Mesenchymal stem cell (in vitro differentiated cells and primary cell): Measurements from ENCODE around the gene CFAP74.
A peak's percentile ranks its signal among the peaks of the same experiment; 100 is the strongest.

Experiments
- DNase-seq: peaks from one replicate; pipeline ENCODE4 v3.0.0-alpha.2; 2013
- H2AFZ ChIP-seq: one replicate; pipeline ENCODE4 v1.6.1; 2013; ENCODE audit warnings: low read depth, mild to moderate bottlenecking, control low read depth, inconsistent platforms, low read length, moderate library complexity
- H2AK5ac ChIP-seq: 2 replicates; pipeline ENCODE4 v1.6.1; 2013; ENCODE audit warnings: low read length, moderate library complexity, mild to moderate bottlenecking, inconsistent platforms; ENCODE audit not compliant: severe bottlenecking
- H2BK120ac ChIP-seq: one replicate; pipeline ENCODE4 v1.6.1; 2013; ENCODE audit warnings: low read depth, mild to moderate bottlenecking, inconsistent platforms, low read length, moderate library complexity
- H2BK12ac ChIP-seq, 2 experiments: one replicate each; pipeline ENCODE4 v1.6.1; 2013; ENCODE audit warnings: inconsistent platforms in 2 of 2, low read length in 2 of 2, mild to moderate bottlenecking in 2 of 2, moderate library complexity in 2 of 2, control low read depth in 1 of 2
- H2BK15ac ChIP-seq: one replicate; pipeline ENCODE4 v1.6.1; 2013; ENCODE audit warnings: mild to moderate bottlenecking, low read depth, inconsistent platforms; ENCODE audit not compliant: poor library complexity, severe bottlenecking
- H2BK5ac ChIP-seq: 2 replicates; pipeline ENCODE4 v1.6.1; 2013; ENCODE audit warnings: low read depth, mild to moderate bottlenecking, low read length, control low read depth, inconsistent platforms; ENCODE audit not compliant: poor library complexity, severe bottlenecking
- H3K14ac ChIP-seq, 2 experiments: one replicate each; pipeline ENCODE4 v1.6.1; 2013; ENCODE audit warnings: inconsistent platforms in 2 of 2, low read length in 2 of 2, control low read depth in 1 of 2, mild to moderate bottlenecking in 1 of 2, moderate library complexity in 1 of 2
- H3K18ac ChIP-seq, 2 experiments: one replicate each; pipeline ENCODE4 v1.6.1; 2013; ENCODE audit warnings: inconsistent platforms in 2 of 2, low read length in 2 of 2, control low read depth in 1 of 2, low read depth in 1 of 2, mild to moderate bottlenecking in 1 of 2
- H3K23ac ChIP-seq, 2 experiments: one replicate each; pipeline ENCODE4 v1.6.1; 2013; ENCODE audit warnings: inconsistent platforms in 2 of 2, low read length in 2 of 2, mild to moderate bottlenecking in 2 of 2, moderate library complexity in 2 of 2, control low read depth in 1 of 2
- H3K27ac ChIP-seq: 2 replicates; pipeline ENCODE4 v1.5.1; 2013; ENCODE audit warnings: mild to moderate bottlenecking, moderate library complexity, low read length, control low read depth, inconsistent platforms; ENCODE audit not compliant: poor library complexity, severe bottlenecking
- H3K27me3 ChIP-seq, 2 experiments: 2 replicates each; pipeline versions ENCODE4 v1.6.1 to v1.7.0; 2013; ENCODE audit warnings: low read length in 2 of 2, mild to moderate bottlenecking in 2 of 2, moderate library complexity in 2 of 2, control low read depth in 1 of 2, inconsistent platforms in 1 of 2; ENCODE audit not compliant: control insufficient read depth in 1 of 2, insufficient read depth in 1 of 2
- H3K36me3 ChIP-seq, 2 experiments: 2 replicates each; pipeline versions ENCODE4 v1.6.1 to v1.7.0; 2013; ENCODE audit warnings: low read length in 2 of 2, control low read depth in 1 of 2, inconsistent platforms in 1 of 2, low read depth in 1 of 2, mild to moderate bottlenecking in 1 of 2; ENCODE audit not compliant: insufficient read depth in 2 of 2, control insufficient read depth in 1 of 2
- H3K4ac ChIP-seq, 2 experiments: one replicate each; pipeline ENCODE4 v1.6.1; 2013; ENCODE audit warnings: inconsistent platforms in 2 of 2, low read length in 2 of 2, mild to moderate bottlenecking in 2 of 2, moderate library complexity in 2 of 2, control low read depth in 1 of 2, low read depth in 1 of 2
- H3K4me1 ChIP-seq: 2 replicates; pipeline ENCODE4 v1.6.1; 2013; ENCODE audit warnings: low read depth, low read length, control low read depth; ENCODE audit not compliant: control insufficient read depth, insufficient read depth
- H3K4me2 ChIP-seq: 2 replicates; pipeline ENCODE4 v1.6.1; 2013; ENCODE audit warnings: low read length, mild to moderate bottlenecking, inconsistent platforms; ENCODE audit not compliant: poor library complexity, severe bottlenecking
- H3K4me3 ChIP-seq, 2 experiments: 2 replicates each; pipeline versions ENCODE4 v1.5.1 to v1.7.0; 2013; ENCODE audit warnings: low read length in 2 of 2, mild to moderate bottlenecking in 2 of 2, control low read depth in 1 of 2, low read depth in 1 of 2; ENCODE audit not compliant: insufficient read depth in 1 of 2
- H3K79me1 ChIP-seq: replicated peaks from 2 replicates; pipeline ENCODE4 v1.6.1; 2013; ENCODE audit warnings: mild to moderate bottlenecking, control low read depth, low read length, inconsistent platforms; ENCODE audit not compliant: poor library complexity, severe bottlenecking
- H3K9ac ChIP-seq: 2 replicates; pipeline ENCODE4 v1.7.0; 2013; ENCODE audit warnings: mild to moderate bottlenecking, low read length, moderate library complexity
- H3K9me3 ChIP-seq: 2 replicates; pipeline ENCODE4 v1.7.0; 2013; ENCODE audit warnings: mild to moderate bottlenecking, low read length; ENCODE audit not compliant: control insufficient read depth
- H4K8ac ChIP-seq: one replicate; pipeline ENCODE4 v1.6.1; 2013; ENCODE audit warnings: inconsistent platforms, mild to moderate bottlenecking, low read length, moderate library complexity
- H4K91ac ChIP-seq: one replicate; pipeline ENCODE4 v1.6.1; 2013; ENCODE audit warnings: mild to moderate bottlenecking, low read length, inconsistent platforms
- WGBS: methylation state at CpG from one replicate; pipeline ENCODE4 v1.1.7; 2013; ENCODE audit warnings: mixed read lengths; 5-methylcytosine and 5-hydroxymethylcytosine counted together

CFAP74 gene

DNA sequence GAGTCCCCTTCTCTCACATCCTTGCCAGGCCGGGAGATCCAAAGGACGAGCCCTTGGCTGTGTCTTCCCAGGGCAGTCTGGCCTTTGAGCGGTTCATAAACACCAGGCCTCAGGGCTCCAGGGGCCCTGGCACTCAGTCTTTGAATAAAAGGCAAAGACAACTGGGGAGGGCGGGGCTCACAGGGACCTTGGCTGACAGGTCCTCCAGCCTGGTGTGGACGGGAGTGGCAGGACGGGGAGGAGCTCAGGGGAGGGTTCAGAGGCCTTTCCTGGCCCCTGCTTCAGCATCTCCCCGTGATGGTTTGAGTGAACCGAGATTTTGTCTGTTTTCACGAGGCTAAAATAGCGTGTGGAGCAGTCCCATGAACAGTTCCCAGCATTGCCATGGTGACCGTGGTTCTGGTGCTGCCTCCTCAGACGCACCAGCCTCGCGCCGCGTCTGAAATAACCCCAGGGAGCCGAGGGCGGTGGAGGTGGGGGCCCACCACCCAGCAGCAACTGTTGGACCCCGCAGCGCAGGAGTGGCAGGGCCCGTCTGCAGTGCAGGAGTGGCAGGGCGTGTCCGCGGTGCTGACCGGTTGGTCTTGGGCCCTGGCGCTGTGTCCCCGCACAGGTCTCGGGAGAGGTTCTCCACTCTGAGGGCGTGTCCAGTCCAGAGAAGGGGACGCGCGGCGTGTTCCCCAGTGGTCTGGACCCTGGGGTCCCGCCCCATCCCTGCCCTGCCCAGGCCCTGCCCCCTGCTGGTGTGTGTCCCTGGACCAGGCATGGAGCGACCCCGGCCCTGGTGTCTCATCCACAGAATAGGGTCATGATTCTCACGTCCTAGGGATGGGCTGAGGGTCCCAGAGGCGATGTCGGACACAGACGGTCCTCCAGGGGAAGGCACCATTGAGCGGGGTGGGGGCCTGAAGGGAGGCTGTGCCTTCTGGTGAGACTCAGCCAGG is 39.5 kb upstream of the CFAP74 start:
- no peak overlapping the region for H3K4me2 ChIP-seq
- H3K18ac ChIP-seq: no peak overlapping the region
- no peak overlapping the region for H4K8ac ChIP-seq
- H2BK5ac ChIP-seq: no peak overlapping the region
- peaks cover 33 to 61% of the 10 kb centered on the region in 2 experiments for H3K27me3 ChIP-seq
- 86% methylated on average over 41 of the region's 41 CpGs for WGBS
- H3K4me1 ChIP-seq: peaks cover 10% of the 10 kb centered on the region
- H2AFZ ChIP-seq: no peak overlapping the region
- H3K23ac ChIP-seq: no peak overlapping the region
- peaks cover 5% of the 10 kb centered on the region for H3K9me3 ChIP-seq
- no peak overlapping the region for H2BK120ac ChIP-seq
- no peak overlapping the region for H3K14ac ChIP-seq
- H3K36me3 ChIP-seq: no peaks in the 10 kb centered on the region
- H3K27ac ChIP-seq: no peak overlapping the region
- H3K4me3 ChIP-seq: no peak overlapping the region
- no peak overlapping the region for H2BK15ac ChIP-seq
- no peak for DNase-seq
- H3K9ac ChIP-seq: no peak overlapping the region
- H3K4ac ChIP-seq: no peak overlapping the region
- H2AK5ac ChIP-seq: no peak overlapping the region
- H3K79me1 ChIP-seq: no peaks in the 10 kb centered on the region
- no peak overlapping the region for H2BK12ac ChIP-seq
- H4K91ac ChIP-seq: no peak overlapping the region

DNA sequence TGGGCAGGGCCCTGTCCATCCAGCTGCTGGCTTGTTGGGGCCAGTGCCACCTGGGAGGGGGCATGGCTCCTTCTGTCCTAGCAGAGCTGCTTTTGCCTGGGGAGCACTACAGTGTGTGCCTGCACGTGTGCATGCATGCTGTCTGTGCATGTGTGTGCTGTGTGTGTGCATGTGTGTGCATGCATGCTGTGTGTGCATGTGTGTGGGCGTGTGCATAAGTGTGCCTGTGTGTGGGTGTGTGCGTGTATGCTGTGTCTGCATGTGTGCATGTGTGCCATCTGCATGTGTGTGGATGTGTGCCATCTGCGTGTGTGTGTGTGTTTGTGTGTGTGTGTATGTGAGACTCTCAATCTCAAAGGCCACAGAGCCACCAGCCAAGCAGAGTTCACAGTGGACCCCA is 38.3 kb upstream of the CFAP74 start:
- Histone ChIP-seq H3K23ac (no peak overlapping the region), H2BK120ac (no peak overlapping the region), H2BK5ac (no peak overlapping the region), H3K18ac (no peak overlapping the region), H2AFZ (no peak overlapping the region), H3K4ac (no peak overlapping the region), H4K8ac (no peak overlapping the region), H3K9me3 (peaks cover 6% of the 10 kb centered on the region), H2BK12ac (peak overlapping the region in 1 of 2 experiments; percentile 17), H2AK5ac (no peak overlapping the region), H3K36me3 (no peaks in the 10 kb centered on the region), H2BK15ac (no peak overlapping the region), H3K4me1 (peaks cover 10% of the 10 kb centered on the region), H3K9ac (no peak overlapping the region), H3K27me3 (peaks cover 45 to 62% of the 10 kb centered on the region in 2 experiments), H3K4me3 (peak overlapping the region in 1 of 2 experiments; percentile 20), H3K27ac (no peak overlapping the region), H3K79me1 (no peaks in the 10 kb centered on the region), H3K4me2 (no peak overlapping the region), H3K14ac (peak overlapping the region in 1 of 2 experiments; percentile 93), H4K91ac (no peak overlapping the region)
- no peak for DNase-seq
- 88% methylated on average over 4 of the region's 4 CpGs for WGBS

DNA sequence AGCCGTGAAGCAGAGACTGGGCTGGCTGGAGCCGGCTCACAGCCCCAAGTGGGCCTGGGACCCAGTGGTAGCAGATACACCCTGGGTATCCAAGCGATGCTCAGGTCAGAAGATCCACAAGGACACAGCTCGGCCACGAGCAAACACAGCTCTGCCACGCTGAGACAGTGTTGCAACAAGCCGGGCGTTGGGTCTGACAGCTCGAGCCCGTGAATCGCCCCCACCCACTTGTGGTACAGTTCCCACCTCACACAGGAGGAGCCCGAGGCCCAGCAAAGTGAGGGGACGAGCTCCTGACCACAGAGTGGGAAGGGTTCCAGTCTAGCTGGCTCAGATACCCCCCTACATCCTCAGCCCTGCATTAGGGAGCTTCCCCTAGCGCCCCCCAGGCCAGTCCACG is 37.7 kb upstream of the CFAP74 start:
- no peak overlapping the region for H4K91ac ChIP-seq
- H3K4ac ChIP-seq: no peak overlapping the region
- no peaks in the 10 kb centered on the region for H3K79me1 ChIP-seq
- no peak for DNase-seq
- H3K9ac ChIP-seq: no peak overlapping the region
- no peak overlapping the region for H2BK5ac ChIP-seq
- H3K36me3 ChIP-seq: no peaks in the 10 kb centered on the region
- H2BK120ac ChIP-seq: no peak overlapping the region
- peaks cover 6% of the 10 kb centered on the region for H3K9me3 ChIP-seq
- H3K18ac ChIP-seq: no peak overlapping the region
- H3K27me3 ChIP-seq: peaks cover 46 to 61% of the 10 kb centered on the region in 2 experiments
- no peak overlapping the region for H3K27ac ChIP-seq
- H3K4me2 ChIP-seq: no peak overlapping the region
- peaks cover 8% of the 10 kb centered on the region for H3K4me1 ChIP-seq
- 89% methylated on average over 15 of the region's 15 CpGs for WGBS
- no peak overlapping the region for H3K23ac ChIP-seq
- H2AFZ ChIP-seq: no peak overlapping the region
- no peak overlapping the region for H4K8ac ChIP-seq
- H2BK12ac ChIP-seq: no peak overlapping the region
- H2AK5ac ChIP-seq: no peak overlapping the region
- no peak overlapping the region for H3K4me3 ChIP-seq
- H2BK15ac ChIP-seq: no peak overlapping the region
- H3K14ac ChIP-seq: no peak overlapping the region

- 81% methylated on average over 7 of the region's 8 CpGs for WGBS
- no peak overlapping the region for H3K27ac ChIP-seq
- no peak overlapping the region for H3K9ac ChIP-seq
- peaks cover 44 to 59% of the 10 kb centered on the region in 2 experiments for H3K27me3 ChIP-seq
- H2BK15ac ChIP-seq: no peak overlapping the region
- H3K36me3 ChIP-seq: no peaks in the 10 kb centered on the region
- H3K4me2 ChIP-seq: no peak overlapping the region
- no peak overlapping the region for H4K91ac ChIP-seq
- H3K18ac ChIP-seq: no peak overlapping the region
- no peak overlapping the region for H3K14ac ChIP-seq
- H4K8ac ChIP-seq: no peak overlapping the region
- no peak for DNase-seq
- H2AK5ac ChIP-seq: no peak overlapping the region
- no peak overlapping the region for H3K4me3 ChIP-seq
- H3K79me1 ChIP-seq: no peaks in the 10 kb centered on the region
- H2BK5ac ChIP-seq: no peak overlapping the region
- H3K4me1 ChIP-seq: peaks cover under 1% of the 10 kb centered on the region
- H2BK12ac ChIP-seq: no peak overlapping the region
- H3K4ac ChIP-seq: no peak overlapping the region
- H2BK120ac ChIP-seq: no peak overlapping the region
- no peak overlapping the region for H2AFZ ChIP-seq
- peaks cover 6% of the 10 kb centered on the region for H3K9me3 ChIP-seq
- no peak overlapping the region for H3K23ac ChIP-seq
Measured at GRCh38 chr1:2039251-2039650, 35.7 kb upstream of the CFAP74 start.
